Heart right ventricle (tissue), 16 donors: ENCODE measurements around the gene RAB14. TPM values are rescaled to one million over a fixed set of nuclear protein-coding genes. Genes with fewer than 3 reads are reported as not detected.

ENCODE experiments used
- ATAC-seq, 8 donors: fragments of 200-7000 bp; cut with Tn5 transposase; one replicate each; pipeline ENCODE4 v1.9.1; 2020; ENCODE audit warnings: mild to moderate bottlenecking in 8 of 8, moderate library complexity in 8 of 8, moderate number of reproducible peaks in 1 of 8
- DNase-seq, 2 donors: peaks; one replicate each; pipeline ENCODE4 v3.0.0-alpha.2; 2020
- H3K27ac ChIP-seq, 10 donors: fragments of 200-600 bp; sonication (generic) in 2 of 10; one replicate each; pipeline versions ENCODE4 v1.5.0 to v1.8.0; 2020 to 2022; ENCODE audit warnings: mild to moderate bottlenecking in 3 of 10
- H3K27me3 ChIP-seq, 7 donors: fragments of 200-600 bp; one replicate each; pipeline ENCODE4 v1.8.0; 2021 to 2022; ENCODE audit warnings: mild to moderate bottlenecking in 2 of 7
- H3K36me3 ChIP-seq, 9 donors: fragments of 200-600 bp; sonication (generic) in 1 of 9; one replicate each; pipeline versions ENCODE4 v1.5.0 to v1.8.0; 2020 to 2022; ENCODE audit warnings: mild to moderate bottlenecking in 2 of 9
- H3K4me1 ChIP-seq, 9 donors: fragments of 200-600 bp; sonication (generic) in 1 of 9; one replicate each; pipeline versions ENCODE4 v1.5.0 to v1.8.0; 2020 to 2022; ENCODE audit warnings: mild to moderate bottlenecking in 4 of 9
- H3K4me3 ChIP-seq, 10 donors: fragments of 200-600 bp; sonication (generic) in 2 of 10; one replicate each; pipeline versions ENCODE4 v1.5.0 to v1.8.0; 2020 to 2022; ENCODE audit warnings: mild to moderate bottlenecking in 7 of 10, moderate library complexity in 2 of 10
- H3K9me3 ChIP-seq, 11 donors: fragments of 200-600 bp in 10 of 11; sonication (generic) in 2 of 11; one replicate each; pipeline versions ENCODE4 v1.5.0 to v1.8.0; 2013 to 2022; ENCODE audit warnings: mild to moderate bottlenecking in 2 of 11, control low read depth in 1 of 11, moderate library complexity in 1 of 11
- CTCF ChIP-seq, 9 donors: fragments of 200-600 bp; sonication (generic) in 2 of 9; IDR thresholded peaks; one replicate each; pipeline versions ENCODE4 v1.5.0 to v1.8.0; 2021 to 2022; ENCODE audit warnings: antibody characterized with exemption in 9 of 9, mild to moderate bottlenecking in 5 of 9, moderate library complexity in 1 of 9
- WGBS, 2 donors: extraction: QIAGEN DNeasy Blood & Tissue Kit; methylation state at CpG; one replicate each; pipeline ENCODE4 v1.1.7; 2013; ENCODE audit warnings: inconsistent platforms in 1 of 2; 5-methylcytosine and 5-hydroxymethylcytosine counted together
- intact Hi-C, 10 donors: fragments of 100-400 bp; cut with DNase I; formaldehyde crosslinking; loops; one replicate each; pipeline versions ENCODE4 v1.11.1 to v1.14.2; 2022
- polyA plus RNA-seq, 2 donors: library from polyadenylated mRNA; stranded (reverse); fragments of 200-250 nt; gene quantifications; one replicate each; pipeline ENCODE4 v1.2.3, GENCODE V29; 2013
- total RNA-seq, 10 donors: library from RNA; stranded (reverse); fragmentation: NEBNext Ultra II Directional in 3 of 10; extraction: Animal tissue kit (Norgen Biotek cat#: 25700) in 3 of 10; gene quantifications; one replicate each; pipeline versions ENCODE4 v1.2.1 to v1.2.4, GENCODE V29; 2021 to 2023
- donor health status: Arrhythmogenic right ventricular cardiomyopathy.
- donor health status: ischemic (EF 13 %, LVEDD 7.1; RV severe dilation, severe dysfunction).
- donor health status: healthy with polysubstance abuse.
- donor health status: DM: no; HTN: yes; CAD: no.
- donor health status: DM: no; HTN: no; CAD: no.
- donor health status: ischemic (EF 25% LVEDD 6.9; RV normal size, moderate dysfunction).
- donor health status: ischemic (EF 25% LVEDD 5.7; RV mildly dilated, moderate dysfunction).
- donor health status: healthy.
- donor health status: DM: yes; HTN: yes; CAD: no.
- donor health status: Ischemic cardiomyopathy.
- donor health status: ischemic (EF 35%, LVEDD 5.7; RV mildly dilated, moderate dysfunction).
- donor health status: nonischemic (EF 11% LVEDD 7.7; RV severe dilation, severe dysfunction).
- donor health status: DM: yes; HTN: yes; CAD: no.
- donor health status: PGD.
- donor health status: ischemic (EF 29% LVEDD 5.4; RV normal size, mild dysfunction).
- donor health status: nonischemic (EF 23%, LVEDD 6.1; RV moderate dilation, normal function).

Gene RAB14
- total and polyA plus RNA-seq, 12 donors: 17.6 to 60.7 (median 51.5) TPM

DNA sequence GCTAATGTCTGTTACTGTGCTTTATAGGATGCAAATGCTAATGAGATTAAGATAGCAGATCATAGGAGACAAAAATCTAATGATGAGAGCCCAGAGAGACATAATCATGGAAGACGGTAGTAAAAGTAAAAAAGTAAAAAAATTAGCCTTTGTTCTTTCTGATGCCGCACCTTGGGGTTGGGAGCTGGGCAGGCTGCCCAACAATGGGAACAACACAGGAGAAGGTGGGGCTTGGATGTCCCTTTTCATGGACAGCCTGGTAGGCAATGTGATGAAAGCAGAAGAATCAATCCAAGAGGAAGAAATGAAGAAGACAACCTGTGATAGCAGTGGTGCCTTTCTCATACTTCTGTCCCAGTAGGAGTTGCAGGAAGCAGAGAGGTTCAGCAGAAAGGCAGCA is 57.2 kb downstream of the RAB14 start:
- H3K4me3 ChIP-seq: no peak overlapping the region
- WGBS, 2 donors: 93 to 96% methylated on average over 2 of the region's 2 CpGs
- H3K27ac ChIP-seq: no peak overlapping the region
- intact Hi-C loops: no loop called here
- no peak for DNase-seq
- H3K27me3 ChIP-seq: no peaks in the 10 kb centered on the region
- no peak for ATAC-seq
- no peak for TF ChIP-seq CTCF (IDR thresholded peaks at IDR 0.05)
- peaks cover 0 to 100% (median 59%) of the 10 kb centered on the region in 9 donors for H3K36me3 ChIP-seq
- H3K9me3 ChIP-seq: no peaks in the 10 kb centered on the region
- no peaks in the 10 kb centered on the region for H3K4me1 ChIP-seq

- H3K27me3 ChIP-seq: no peaks in the 10 kb centered on the region
- DNase-seq: no peak
- TF ChIP-seq CTCF (IDR thresholded peaks at IDR 0.05): no peak
- intact Hi-C loops: no loop called here
- peaks cover 0 to 100% (median 64%) of the 10 kb centered on the region in 9 donors for H3K36me3 ChIP-seq
- no peak for ATAC-seq
- H3K27ac ChIP-seq: no peak overlapping the region
- H3K4me3 ChIP-seq: no peak overlapping the region
- WGBS, 2 donors: 99% methylated on average over 2 of the region's 2 CpGs
- no peaks in the 10 kb centered on the region for H3K4me1 ChIP-seq
- H3K9me3 ChIP-seq: no peaks in the 10 kb centered on the region
These were observed 57.9 kb downstream of the RAB14 start for GRCh38 chr9:121143771-121144170.

GRCh38 chr9:121141706-121142105 is 60.0 kb downstream of the RAB14 start:
- no peak for DNase-seq
- no peak for TF ChIP-seq CTCF (IDR thresholded peaks at IDR 0.05)
- Histone ChIP-seq H3K9me3 (no peaks in the 10 kb centered on the region), H3K4me1 (no peaks in the 10 kb centered on the region), H3K4me3 (no peak overlapping the region), H3K27ac (no peak overlapping the region), H3K27me3 (no peaks in the 10 kb centered on the region), H3K36me3 (peaks cover 0 to 97% (median 56%) of the 10 kb centered on the region in 9 donors)
- 90% methylated on average over 1 of the region's 1 CpG for WGBS, 2 donors
- intact Hi-C loops: no loop called here
- no peak for ATAC-seq

GRCh38 chr9:121141306-121141705 is 60.4 kb downstream of the RAB14 start:
- H3K4me1 ChIP-seq: no peaks in the 10 kb centered on the region
- 96 to 100% methylated on average over 1 of the region's 1 CpG for WGBS, 2 donors
- H3K9me3 ChIP-seq: no peaks in the 10 kb centered on the region
- no peaks in the 10 kb centered on the region for H3K27me3 ChIP-seq
- H3K36me3 ChIP-seq: peaks cover 0 to 97% (median 52%) of the 10 kb centered on the region in 9 donors
- H3K4me3 ChIP-seq: no peak overlapping the region
- intact Hi-C loops: no loop called here
- no peak overlapping the region for H3K27ac ChIP-seq
- no peak for TF ChIP-seq CTCF (IDR thresholded peaks at IDR 0.05)
- no peak for DNase-seq
- ATAC-seq: no peak
